ENCODE results near the gene TRAPPC3. TPM values are rescaled to one million over a fixed set of nuclear protein-coding genes. Genes with fewer than 3 reads are reported as not detected.

TRAPPC3 gene
- total RNA-seq, 2 experiments from 2014 or later: 50.3 to 60.4 TPM

- TF ChIP-seq EZH2phosphoT487 (IDR thresholded peaks at IDR 0.05; ENCODE audit: borderline replicate concordance, low read depth, low read length): no peak
- TF ChIP-seq CTCF (conservative IDR thresholded peaks at IDR 0.05; ENCODE audit: low read length): no peak
- Histone ChIP-seq H3K4me3 (ENCODE audit: low read depth, low read length, poor library complexity, severe bottlenecking) (no peak overlapping the region), H3K27ac (ENCODE audit: low read depth, low read length, poor library complexity, severe bottlenecking) (no peak overlapping the region), H3K36me3 (ENCODE audit: insufficient read depth, low read length) (no peaks in the 10 kb centered on the region), H3K4me2 (ENCODE audit: low read length) (no peak overlapping the region), H3K9me3 (ENCODE audit: low read length) (no peaks in the 10 kb centered on the region), H3K4me1 (ENCODE audit: insufficient read depth, low read length, poor library complexity, severe bottlenecking) (peaks cover 1% of the 10 kb centered on the region), H2AFZ (ENCODE audit: low read length) (no peak overlapping the region), H3K79me2 (ENCODE audit: insufficient read depth, low read depth, low read length) (no peaks in the 10 kb centered on the region), H3K9me2 (ENCODE audit: insufficient read depth, low read length) (no peaks in the 10 kb centered on the region), H4K20me1 (ENCODE audit: insufficient read depth, low read length) (no peaks in the 10 kb centered on the region)
- no peak for DNase-seq (ENCODE audit: low spot score)
- ChIA-PET POLR2A (interaction anchor here (0.6 kb wide), 1 partner anchor 114 kb away, joined by 5 read pairs; no protein-coding TSS in a partner anchor), CTCF (ENCODE audit: unreplicated experiment) (no interaction called here)
- BruUV-seq (replicated peaks): no TSS peak
- intact Hi-C loops (cut with micrococcal nuclease; ENCODE audit: unreplicated experiment): no loop called here
Observed at GRCh38 chr1:36128905-36129206, 20.4 kb downstream of the TRAPPC3 start.

- POLR2A ChIA-PET: interaction anchor here (0.6 kb wide), 1 partner anchor 114 kb away, joined by 5 read pairs; no protein-coding TSS in a partner anchor
- Histone ChIP-seq H2AFZ (ENCODE audit: low read length) (no peak overlapping the region), H4K20me1 (ENCODE audit: insufficient read depth, low read length) (no peaks in the 10 kb centered on the region), H3K27ac (ENCODE audit: low read depth, low read length, poor library complexity, severe bottlenecking) (no peak overlapping the region), H3K4me3 (ENCODE audit: low read depth, low read length, poor library complexity, severe bottlenecking) (no peak overlapping the region), H3K9me3 (ENCODE audit: low read length) (no peaks in the 10 kb centered on the region), H3K4me1 (ENCODE audit: insufficient read depth, low read length, poor library complexity, severe bottlenecking) (peaks cover 7% of the 10 kb centered on the region), H3K9me2 (ENCODE audit: insufficient read depth, low read length) (no peaks in the 10 kb centered on the region), H3K4me2 (ENCODE audit: low read length) (no peak overlapping the region), H3K79me2 (ENCODE audit: insufficient read depth, low read depth, low read length) (no peaks in the 10 kb centered on the region), H3K36me3 (ENCODE audit: insufficient read depth, low read length) (no peaks in the 10 kb centered on the region)
- TF ChIP-seq EZH2phosphoT487 (IDR thresholded peaks at IDR 0.05; ENCODE audit: borderline replicate concordance, low read depth, low read length): no peak
- TF ChIP-seq CTCF (conservative IDR thresholded peaks at IDR 0.05; ENCODE audit: low read length): no peak
- BruUV-seq (replicated peaks): no TSS peak
- no peak for DNase-seq (ENCODE audit: low spot score)
- CTCF ChIA-PET (ENCODE audit: unreplicated experiment): no interaction called here
- intact Hi-C loops (cut with micrococcal nuclease; ENCODE audit: unreplicated experiment): no loop called here
Observed at GRCh38 chr1:36128126-36128904, 21.0 kb downstream of the TRAPPC3 start.

- H3K9me3 ChIP-seq (ENCODE audit: low read length): no peaks in the 10 kb centered on the region
- TF ChIP-seq EZH2phosphoT487 (IDR thresholded peaks at IDR 0.05; ENCODE audit: borderline replicate concordance, low read depth, low read length) (no peak), CTCF (conservative IDR thresholded peaks at IDR 0.05; ENCODE audit: low read length) (no peak)
- no peak for DNase-seq (ENCODE audit: low spot score)
- POLR2A ChIA-PET: no interaction called here
- no peaks in the 10 kb centered on the region for H3K79me2 ChIP-seq (ENCODE audit: insufficient read depth, low read depth, low read length)
- no TSS peak for BruUV-seq (replicated peaks)
- no peak overlapping the region for H3K4me2 ChIP-seq (ENCODE audit: low read length)
- no peak overlapping the region for H2AFZ ChIP-seq (ENCODE audit: low read length)
- peaks cover 12% of the 10 kb centered on the region for H3K4me1 ChIP-seq (ENCODE audit: insufficient read depth, low read length, poor library complexity, severe bottlenecking)
- no peak overlapping the region for H3K27ac ChIP-seq (ENCODE audit: low read depth, low read length, poor library complexity, severe bottlenecking)
- no peak overlapping the region for H3K4me3 ChIP-seq (ENCODE audit: low read depth, low read length, poor library complexity, severe bottlenecking)
- H3K9me2 ChIP-seq (ENCODE audit: insufficient read depth, low read length): no peaks in the 10 kb centered on the region
- CTCF ChIA-PET (ENCODE audit: unreplicated experiment): no interaction called here
- no peaks in the 10 kb centered on the region for H3K36me3 ChIP-seq (ENCODE audit: insufficient read depth, low read length)
- intact Hi-C loops (cut with micrococcal nuclease; ENCODE audit: unreplicated experiment): no loop called here
- H4K20me1 ChIP-seq (ENCODE audit: insufficient read depth, low read length): no peaks in the 10 kb centered on the region
Observed at GRCh38 chr1:36126797-36127500, 22.3 kb downstream of the TRAPPC3 start.
